HG03095 (cell line): ENCODE data around the gene SNAP47.

Experiments used
- ATAC-seq: cut with Tn5 transposase; IDR thresholded peaks from one replicate; pipeline ENCODE4 v1.9.1; 2021; ENCODE audit warnings: moderate library complexity; ENCODE audit not compliant: unreplicated experiment

Gene SNAP47

DNA sequence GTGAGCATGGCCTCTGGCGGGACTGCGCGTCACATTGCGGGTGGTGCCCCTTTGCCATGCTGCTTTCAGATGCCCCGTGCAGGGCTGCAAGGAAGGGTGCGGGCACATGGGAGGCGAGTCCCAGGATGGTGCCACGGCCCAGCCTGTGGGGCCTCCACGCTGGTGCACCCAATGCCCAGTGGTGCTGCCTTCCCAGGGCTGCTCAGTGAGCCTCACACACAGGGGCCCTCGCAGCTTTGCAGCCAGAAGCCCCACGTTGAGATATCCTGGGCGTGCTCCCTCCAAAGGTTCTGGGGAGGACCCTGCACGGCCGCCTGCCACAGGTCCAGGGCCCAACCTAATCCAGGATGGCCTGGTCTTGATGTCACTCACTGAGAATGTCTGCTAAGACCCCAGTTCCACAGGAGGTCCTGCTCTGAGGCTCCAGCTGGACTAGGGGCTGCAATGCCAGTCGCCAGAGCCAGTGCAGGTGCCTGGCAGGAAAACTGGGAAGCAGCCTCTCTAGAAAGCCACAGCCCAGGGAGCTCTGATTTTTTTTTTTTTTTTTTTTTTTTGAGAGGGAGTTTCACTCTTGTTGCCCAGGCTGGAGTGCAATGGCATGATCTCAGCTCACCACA, 46.2 kb downstream of the SNAP47 start:
- ATAC-seq: no peak

DNA sequence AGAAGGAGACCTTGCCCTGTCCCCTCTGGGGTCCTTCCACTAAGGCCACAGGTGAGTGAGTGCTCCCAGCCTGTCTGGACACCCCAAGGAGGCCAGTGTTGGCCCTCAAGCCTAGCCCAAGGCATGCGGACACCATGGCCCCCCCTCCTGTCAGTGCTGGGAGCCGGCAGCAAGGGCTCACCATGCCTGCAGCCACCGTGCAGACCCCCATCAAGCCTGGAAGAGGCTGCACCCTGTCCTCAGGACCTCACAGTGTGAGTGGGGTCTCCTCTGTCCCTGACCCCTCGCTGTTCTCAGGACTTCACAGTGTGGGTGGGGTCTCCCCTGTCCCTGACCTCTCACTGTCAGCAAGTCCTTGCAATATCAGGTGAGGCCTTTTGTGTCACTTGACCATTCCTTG, 47.0 kb downstream of the SNAP47 start:
- no peak for ATAC-seq

GRCh38 chr1:227785094-227785804, 50.0 kb downstream of the SNAP47 start:
- ATAC-seq: no peak

GRCh38 chr1:227785805-227786671, 50.8 kb downstream of the SNAP47 start:
- ATAC-seq: no peak

DNA sequence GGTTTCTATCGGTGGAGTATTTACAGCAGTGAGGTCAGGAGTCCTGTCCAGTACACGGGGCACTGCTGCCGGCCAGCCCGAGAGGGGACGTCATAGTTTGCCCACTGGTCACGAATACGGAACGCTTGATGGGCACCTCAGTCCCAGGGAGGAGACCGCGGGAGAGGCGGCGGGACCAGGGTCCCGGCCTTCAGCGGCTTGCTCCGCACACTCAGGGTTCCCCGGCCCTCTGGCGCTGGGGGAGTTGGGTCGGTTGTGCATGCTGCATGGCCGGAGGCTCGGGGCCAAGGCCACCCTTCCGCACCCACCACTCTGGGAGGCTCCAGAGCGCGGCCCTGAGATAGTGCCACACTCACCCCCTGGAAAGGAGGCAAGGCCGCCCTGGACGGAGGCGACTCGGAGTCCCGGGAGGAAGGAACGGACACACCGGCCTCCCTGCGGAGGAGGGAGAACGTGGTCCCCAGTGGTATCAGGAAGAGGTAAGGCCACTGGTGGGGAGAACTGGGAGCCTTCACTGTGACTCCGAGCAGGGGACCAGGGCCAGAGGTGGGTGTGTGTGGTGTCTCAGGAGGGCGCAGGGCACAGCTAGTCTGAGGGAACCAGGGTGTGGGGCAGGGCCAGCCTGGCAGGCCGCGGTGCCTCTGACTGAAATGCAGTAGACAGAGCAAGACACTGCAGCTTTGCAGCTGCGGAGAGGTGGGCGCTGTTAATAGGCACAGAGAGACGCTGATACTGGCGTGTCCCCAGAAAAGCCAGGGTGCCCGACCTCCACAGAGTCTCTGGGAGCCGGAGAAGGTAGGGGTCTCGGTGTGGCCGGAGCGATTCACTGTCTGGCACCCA, 51.7 kb downstream of the SNAP47 start:
- ATAC-seq: no peak

DNA sequence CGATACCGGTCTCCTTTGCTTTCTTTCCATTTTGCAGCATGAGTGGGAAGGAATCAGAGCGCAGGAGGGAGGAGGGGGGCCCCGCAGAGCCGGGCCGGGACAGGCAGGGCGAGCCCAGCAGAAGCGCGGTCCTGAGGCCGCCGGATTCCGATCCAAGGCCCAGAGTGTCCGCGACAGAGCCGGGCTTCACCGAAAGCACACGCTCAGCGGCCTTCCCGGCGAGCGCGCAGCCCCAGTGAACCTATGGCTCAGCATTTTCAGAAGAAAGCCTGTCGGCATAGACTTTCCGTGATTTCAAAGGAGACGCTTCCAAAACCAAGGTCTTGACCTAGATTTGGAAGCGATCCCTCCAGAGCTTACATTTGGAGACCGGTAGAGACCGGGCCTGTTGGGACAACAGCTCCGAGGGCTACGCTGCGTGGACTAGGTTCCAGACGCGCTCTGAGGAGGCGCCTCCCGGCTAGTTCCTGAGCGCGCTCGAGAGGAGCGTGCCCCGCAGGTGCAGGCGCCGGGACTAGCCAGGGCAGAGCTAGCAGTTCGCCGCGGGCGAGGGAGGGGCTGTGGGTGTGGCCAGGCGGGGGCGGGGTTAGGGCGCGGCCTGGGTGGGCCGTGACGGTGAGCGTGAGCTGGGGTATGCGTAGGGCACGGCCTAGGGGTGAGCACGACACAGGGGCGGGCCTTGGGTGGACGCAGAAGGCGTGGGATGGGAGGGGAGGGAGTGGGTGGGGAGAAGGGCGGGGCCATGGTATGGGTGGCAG, 52.5 kb downstream of the SNAP47 start:
- ATAC-seq: peak; percentile 92

GRCh38 chr1:227788271-227789083, 53.2 kb downstream of the SNAP47 start:
- ATAC-seq: peak; percentile 61

GRCh38 chr1:227789084-227790033, 54.1 kb downstream of the SNAP47 start:
- ATAC-seq: no peak

DNA sequence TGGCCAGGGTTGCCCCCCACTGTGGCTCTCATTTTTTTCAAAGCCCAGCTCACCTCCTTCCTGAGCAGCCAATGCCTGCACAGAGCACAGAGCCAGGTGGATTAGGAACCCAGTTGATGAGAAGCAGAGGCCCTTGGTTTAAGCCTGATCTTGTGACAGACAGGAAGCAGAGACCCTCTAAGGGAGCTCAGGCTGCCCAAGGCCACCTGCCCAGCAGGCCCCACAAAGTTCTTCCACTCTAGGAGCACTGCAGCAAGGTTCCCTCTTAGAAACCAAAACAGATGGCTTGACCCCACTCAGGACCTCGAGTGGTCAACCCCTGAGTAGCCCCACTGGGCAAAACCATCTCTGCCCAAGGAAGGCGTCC, 54.8 kb downstream of the SNAP47 start:
- no peak for ATAC-seq

- ATAC-seq: no peak
Observed at GRCh38 chr1:227790868-227791267, 55.6 kb downstream of the SNAP47 start.

GRCh38 chr1:227791425-227792143, 56.3 kb downstream of the SNAP47 start:
- no peak for ATAC-seq

DNA sequence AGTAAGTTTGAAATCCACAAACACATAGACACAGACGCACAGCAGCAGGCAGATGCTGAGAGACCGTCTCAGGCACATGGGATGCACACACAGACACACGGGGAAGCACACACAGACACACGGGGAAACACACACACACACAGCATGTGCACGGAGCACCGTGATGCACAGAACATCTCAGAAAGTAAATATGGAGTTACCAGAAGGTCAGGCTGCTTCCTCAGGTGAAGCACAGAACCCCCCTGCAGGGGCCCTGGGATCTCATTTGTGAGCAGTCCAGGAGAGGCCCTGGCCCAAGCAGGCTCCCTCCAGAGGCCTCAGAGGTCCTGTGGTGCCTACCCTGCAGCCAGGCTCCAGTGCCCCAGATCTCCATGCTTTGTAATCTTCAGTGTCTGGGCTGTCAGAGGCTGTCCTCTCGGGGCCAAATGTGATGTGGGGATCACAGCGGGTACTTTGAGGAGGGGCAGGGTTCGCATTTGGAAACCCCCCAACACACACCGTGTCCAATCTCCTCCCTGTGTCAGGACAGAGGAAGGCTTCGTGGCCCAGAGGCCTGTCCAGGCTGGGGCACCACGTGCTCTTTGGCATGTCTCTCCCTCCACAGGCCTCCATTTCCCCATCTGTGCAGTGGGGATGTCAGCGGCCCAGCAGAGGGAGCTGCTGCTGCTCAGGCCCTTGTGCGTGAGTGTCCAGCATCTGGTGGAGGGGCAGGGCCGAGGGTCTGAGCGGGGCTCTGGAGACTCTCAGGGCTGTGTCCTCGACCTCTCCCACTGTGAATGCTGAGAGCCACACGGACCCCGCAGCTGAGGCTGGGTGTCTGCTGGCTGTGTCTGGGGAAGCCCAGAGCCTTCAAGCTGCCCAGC, 57.2 kb downstream of the SNAP47 start:
- ATAC-seq: no peak

DNA sequence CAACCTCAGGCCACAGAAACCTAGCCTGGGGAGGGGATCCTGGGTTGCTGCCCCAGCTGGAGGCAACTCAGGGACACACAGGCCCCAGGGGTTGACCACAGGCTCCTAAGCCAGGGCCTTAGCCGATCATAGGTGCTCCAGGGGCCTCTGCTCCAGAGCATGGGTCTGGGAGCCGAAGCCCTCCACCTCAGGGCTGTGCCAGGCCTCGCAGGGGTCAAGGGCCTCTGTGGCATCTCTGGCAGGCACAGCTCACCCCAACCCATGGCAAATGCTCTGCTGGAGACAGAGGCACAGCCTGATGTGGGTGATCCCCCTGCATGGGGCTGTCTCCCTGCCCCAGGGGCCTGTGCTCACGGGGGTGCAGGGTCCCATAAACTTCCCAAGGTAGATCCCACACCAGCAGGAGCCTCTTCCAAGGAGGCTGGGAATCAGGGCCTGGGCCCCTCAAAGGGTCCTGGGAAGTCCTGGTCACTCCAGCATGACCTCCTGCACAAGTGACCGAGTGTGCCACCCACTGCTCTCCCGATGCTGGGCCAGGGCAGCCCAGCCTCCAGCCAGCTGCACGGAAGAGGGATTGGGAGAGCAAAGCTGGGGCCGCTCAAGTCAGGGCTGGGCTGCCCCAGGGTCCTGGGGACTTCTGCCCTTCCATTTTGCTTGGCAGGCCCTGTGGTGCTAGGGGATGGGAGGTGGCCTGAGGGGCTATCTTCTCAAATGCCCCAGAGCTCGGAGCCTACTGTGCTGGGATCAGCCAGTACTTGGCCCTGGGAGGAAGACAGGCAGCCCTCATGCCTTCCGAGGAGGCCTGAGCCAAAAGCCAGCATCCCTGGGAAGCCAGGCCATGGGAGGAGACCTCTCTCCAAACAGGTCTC, 58.1 kb downstream of the SNAP47 start:
- ATAC-seq: no peak

DNA sequence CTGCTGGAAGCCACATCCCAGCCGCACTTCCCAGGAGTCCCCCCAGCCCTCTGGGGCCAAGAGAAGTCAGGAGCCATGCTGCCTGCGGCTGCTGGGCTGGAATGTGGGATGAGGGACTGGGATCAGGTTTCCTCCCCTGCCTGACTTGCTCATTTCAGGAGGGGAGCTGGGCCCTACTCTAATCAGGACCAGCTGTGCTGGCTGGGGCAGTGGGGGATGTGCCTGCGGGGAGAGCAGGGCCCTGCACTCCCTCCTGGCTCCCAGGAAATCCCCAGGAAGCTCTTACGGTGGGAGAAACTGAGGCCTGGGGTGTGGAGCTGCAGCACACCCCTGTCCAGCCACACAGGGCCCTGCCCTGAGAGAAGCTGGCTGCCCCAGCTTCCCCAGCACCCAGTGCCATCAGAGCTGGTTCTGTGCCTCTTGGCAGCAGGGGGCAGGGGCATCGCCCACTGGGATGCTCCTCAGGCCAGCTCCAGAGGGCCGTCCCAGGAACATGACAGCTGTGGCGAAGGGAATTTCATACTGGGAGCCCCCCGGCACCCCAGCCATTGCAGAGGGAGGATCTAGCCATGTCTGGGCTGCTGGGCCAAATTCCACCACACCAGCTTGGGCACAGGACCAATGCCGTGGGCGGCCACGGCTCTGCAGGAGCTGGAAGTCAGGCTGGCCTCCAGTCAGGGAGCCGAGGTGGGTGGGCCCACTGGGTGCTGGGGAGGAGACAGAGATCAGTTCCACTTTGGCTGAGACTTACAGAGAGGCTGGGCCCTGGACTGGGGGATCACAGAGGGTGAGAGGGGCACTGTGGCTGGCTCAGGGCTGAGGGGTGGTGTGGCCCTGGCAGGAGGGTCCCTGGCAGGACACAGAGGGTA, 58.9 kb downstream of the SNAP47 start:
- ATAC-seq: no peak

- ATAC-seq: no peak
Observed at GRCh38 chr1:227794817-227795192, 59.6 kb downstream of the SNAP47 start.
